OCI-LY7 (cell line): ENCODE data around the gene SYNGAP1.

Experiments used
- EZH2phosphoT487 ChIP-seq: fragments of 200-600 bp; sonication (generic); IDR thresholded peaks from 2 replicates; pipeline ENCODE4 v1.6.1; 2018; ENCODE audit warnings: low read depth, borderline replicate concordance, mild to moderate bottlenecking, mixed run types, antibody characterized with exemption, low read length, moderate library complexity, mixed read lengths
- TF ChIP-seq, protein P1 (sequence below): fragments of 200-600 bp; sonication (generic); conservative IDR thresholded peaks from 2 replicates; pipeline ENCODE4 v1.5.1; 2014; ENCODE audit warnings: mild to moderate bottlenecking, antibody characterized with exemption, low read length, moderate library complexity, mixed read lengths

GRCh38 chr6:33392595-33392948 is 27.3 kb upstream of the SYNGAP1 start:
- TF ChIP-seq, protein P1, sequence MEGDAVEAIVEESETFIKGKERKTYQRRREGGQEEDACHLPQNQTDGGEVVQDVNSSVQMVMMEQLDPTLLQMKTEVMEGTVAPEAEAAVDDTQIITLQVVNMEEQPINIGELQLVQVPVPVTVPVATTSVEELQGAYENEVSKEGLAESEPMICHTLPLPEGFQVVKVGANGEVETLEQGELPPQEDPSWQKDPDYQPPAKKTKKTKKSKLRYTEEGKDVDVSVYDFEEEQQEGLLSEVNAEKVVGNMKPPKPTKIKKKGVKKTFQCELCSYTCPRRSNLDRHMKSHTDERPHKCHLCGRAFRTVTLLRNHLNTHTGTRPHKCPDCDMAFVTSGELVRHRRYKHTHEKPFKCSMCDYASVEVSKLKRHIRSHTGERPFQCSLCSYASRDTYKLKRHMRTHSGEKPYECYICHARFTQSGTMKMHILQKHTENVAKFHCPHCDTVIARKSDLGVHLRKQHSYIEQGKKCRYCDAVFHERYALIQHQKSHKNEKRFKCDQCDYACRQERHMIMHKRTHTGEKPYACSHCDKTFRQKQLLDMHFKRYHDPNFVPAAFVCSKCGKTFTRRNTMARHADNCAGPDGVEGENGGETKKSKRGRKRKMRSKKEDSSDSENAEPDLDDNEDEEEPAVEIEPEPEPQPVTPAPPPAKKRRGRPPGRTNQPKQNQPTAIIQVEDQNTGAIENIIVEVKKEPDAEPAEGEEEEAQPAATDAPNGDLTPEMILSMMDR, result no peak
- TF ChIP-seq EZH2phosphoT487, result no peak
